Measurements from ENCODE around the gene GOLGA8R. TPM values are rescaled to one million over a fixed set of nuclear protein-coding genes. Genes with fewer than 3 reads are reported as not detected.
"Not testable (repeated sequence)": the region's sequence is repeated elsewhere in the genome, so short reads cannot be mapped to it uniquely, and the experiment has no call there.

Gene GOLGA8R
- polyA plus RNA-seq (ENCODE audit: insufficient read length) = 8.3 TPM

GRCh38 chr15:30414160-30414559 is at the start of gene GOLGA8R:
GOLGA8R (minus strand) TSS chr15:30414260; CDS start chr15:30414162, 98 bp downstream.
- DNase-seq = not testable (repeated sequence)

GRCh38 chr15:30463849-30464248 is 49.8 kb upstream of the GOLGA8R start:
- not testable (repeated sequence) for DNase-seq

DNA sequence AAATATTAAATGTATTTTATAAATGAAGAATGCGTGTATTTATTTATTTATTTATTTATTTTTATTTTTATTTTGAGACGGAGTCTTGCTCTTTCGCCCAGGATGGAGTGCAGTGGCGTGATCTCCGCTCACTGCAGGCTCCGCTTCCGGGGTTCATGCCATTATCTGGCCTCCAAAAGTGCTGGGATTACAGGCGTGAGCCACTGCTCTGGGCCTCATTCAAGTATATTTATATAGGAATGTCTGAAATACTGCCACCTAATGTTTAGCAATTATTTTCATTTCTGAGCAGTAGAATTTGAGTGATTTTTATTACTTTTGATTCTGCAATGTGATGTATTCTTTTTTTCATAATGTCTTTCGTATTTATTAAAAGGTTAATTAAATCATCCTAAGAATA is 48.1 kb upstream of the GOLGA8R start:
- DNase-seq = not testable (repeated sequence)

DNA sequence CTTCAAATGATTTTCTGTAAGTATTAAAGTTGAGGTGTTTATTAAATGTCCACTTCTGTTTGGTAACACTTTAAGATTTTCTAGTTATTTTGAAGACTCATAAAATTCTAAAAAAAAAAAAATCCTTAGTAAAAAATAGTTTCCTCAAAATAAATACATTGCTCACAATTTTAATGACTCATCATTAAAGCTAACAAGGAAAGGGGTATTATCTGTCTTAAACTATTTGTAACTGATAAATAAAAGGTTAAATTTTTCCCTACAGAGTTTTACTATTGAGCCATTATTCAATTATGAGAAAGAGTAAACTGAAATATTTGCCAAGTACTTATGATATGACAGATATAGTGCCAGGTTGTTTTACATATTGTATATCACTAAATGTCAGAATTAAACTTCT is 38.6 kb upstream of the GOLGA8R start:
- not testable (repeated sequence) for DNase-seq

DNA sequence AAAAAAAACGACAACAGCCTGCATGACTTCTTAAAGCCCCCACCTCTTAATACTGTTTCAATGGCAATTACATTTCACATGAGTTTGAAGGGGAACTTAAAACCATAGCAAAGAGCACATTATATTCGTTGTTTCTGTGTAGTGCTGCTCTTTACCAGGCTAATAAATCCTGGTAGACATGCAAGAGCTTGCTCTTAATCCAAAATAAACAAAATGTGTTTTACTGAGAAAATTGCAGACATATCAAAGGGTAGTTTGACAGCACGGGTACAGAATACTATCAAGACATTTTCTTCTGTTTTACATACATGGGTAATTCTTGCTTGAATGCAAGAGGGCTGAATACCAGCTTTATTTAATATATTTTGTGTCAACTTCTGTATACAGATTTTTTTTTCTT is 24.3 kb upstream of the GOLGA8R start:
- DNase-seq = not testable (repeated sequence)

GRCh38 chr15:30435878-30436277 is 21.8 kb upstream of the GOLGA8R start:
- DNase-seq = not testable (repeated sequence)

- not testable (repeated sequence) for DNase-seq
Observed at GRCh38 chr15:30420723-30421122, 6.7 kb upstream of the GOLGA8R start.

DNA sequence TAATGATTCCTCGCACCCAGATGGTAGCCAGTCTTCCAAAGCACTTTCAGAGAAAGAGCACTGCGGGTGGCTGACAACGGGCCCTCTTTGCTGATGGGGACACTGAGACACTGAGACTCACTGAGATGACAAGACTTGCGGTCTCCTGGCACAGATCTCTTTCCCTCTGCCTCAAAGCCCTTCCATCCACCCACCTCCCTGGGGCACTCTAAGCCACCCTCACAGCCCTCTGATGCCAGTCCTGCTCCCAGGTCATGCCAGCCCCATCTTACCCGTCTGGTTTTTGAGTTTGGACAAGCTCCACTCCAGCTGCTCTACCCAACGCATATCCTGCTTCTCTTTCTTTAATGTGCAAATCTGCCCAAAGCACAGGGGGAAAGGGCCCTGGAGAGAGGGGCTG is 6.4 kb downstream of the GOLGA8R start:
- DNase-seq = not testable (repeated sequence)

DNA sequence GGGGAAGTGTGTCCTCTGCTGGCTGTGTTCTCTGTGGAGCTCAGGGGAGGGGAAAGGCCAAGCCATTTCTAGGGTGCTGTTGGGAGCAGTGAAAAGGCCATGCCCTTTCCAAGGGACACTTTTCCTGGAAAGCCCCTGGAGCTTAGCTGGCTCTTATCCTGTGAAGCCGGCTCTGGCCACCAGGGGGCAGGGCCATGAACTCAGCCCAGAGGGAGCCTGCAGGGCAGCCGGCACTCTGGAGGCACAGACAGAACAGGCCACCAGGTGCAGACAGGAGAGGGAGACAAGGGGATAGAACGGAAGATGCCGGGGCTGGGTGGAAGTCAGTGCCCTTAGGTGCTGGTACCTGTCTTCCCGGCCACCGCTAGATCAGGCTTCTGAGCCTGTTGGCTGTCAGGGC is 15.1 kb downstream of the GOLGA8R start:
- DNase-seq = not testable (repeated sequence)

DNA sequence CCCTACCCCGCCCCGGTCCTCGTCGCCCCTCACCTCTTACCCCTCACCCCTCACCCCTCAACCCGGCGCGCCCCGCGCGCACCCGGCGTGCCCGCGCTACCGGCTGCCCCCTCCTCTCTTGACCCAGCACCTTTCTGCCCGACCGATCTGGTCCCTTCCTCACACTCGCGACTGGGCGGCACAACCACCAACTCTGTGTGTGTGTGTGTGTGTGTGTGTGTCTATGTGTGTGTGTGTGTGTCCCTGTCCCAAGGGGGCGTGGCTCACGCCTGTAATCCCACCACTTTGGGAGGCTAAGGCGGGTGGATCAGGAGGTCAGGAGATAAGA is 20.4 kb downstream of the GOLGA8R start:
- DNase-seq = not testable (repeated sequence)

GRCh38 chr15:30392766-30393663 is 21.0 kb downstream of the GOLGA8R start, which contains the start of gene CHRFAM7A:
CHRFAM7A (minus strand) TSS chr15:30393540; CDS start chr15:30383351, 10,189 bp downstream.
- DNase-seq = not testable (repeated sequence)

DNA sequence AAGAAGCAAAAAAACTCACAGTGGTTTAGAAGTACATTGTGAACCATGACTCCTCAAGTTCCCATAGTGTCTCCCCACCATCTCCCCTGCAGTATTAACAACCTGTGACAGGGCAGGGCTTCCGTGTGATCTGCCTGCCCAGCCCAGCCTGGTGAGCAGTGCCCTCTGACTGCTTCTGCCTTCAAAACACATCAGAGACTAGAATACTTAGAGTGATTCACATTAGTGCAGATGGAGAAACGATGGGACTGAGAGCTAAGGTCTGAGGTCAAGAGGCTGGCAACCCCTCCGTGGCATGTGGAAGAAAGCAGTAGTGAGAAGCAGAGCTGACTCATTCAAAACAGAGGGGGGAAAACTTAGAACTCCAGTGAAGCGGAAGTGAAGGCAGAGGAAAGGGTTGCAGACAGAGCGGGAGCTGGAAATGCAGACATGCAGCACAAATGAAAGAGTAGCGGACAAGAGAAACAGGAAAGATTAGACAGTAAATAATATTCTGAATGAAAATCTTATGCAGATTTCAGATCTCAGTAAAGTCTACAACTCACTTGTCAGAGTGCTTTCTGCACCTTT is 27.7 kb downstream of the GOLGA8R start:
- not testable (repeated sequence) for DNase-seq

DNA sequence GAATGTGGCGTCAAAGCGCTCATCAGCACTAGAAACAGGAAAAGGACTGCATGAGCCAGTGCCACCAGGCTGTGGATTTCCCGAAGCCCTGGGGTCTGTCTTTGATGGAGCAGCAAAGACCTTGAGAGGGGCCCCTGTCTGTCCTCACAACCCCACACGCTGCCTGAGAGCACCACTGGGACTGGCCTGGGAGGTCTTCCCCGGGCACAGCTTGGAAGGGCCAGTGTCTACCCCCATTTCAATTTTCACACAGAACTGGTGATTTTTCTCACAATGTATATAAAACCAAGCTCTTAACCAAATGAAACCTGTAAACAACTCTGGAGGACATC is 37.0 kb downstream of the GOLGA8R start:
- not testable (repeated sequence) for DNase-seq

DNA sequence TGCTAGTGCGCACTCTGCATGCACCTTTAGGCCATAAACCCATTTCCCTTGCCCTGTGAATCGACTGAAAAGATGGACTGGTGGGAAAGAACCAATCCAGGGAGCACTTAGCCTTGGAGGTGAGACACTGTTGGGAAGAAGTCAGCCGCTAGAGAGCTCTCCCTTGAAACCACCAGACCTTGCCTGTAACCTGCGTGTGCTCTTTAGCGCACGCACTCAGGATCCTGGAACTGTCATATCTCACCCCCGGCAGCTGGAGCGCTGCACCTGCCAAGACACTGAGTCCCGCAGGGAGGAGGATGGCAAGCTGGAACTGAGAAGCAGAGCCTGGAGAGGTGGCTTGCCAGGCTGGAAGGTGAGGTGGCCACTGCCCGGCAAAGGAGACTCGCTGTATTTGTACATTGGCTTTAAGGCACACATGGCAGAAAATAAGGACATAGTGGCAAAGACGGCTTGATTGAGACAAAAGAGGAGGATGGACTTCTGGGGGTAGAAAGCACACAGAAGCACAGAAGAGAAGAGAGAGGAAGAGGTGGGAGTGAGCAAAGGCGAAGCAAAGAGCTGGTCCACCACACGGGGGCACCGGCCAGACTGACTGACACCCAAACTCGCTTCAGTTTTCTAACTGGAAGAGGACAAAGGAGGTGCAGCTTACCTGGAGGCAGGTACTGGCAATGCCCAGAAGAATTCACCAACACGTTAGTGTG is 37.5 kb downstream of the GOLGA8R start:
- DNase-seq = not testable (repeated sequence)

GRCh38 chr15:30375872-30376271 is 38.2 kb downstream of the GOLGA8R start:
- not testable (repeated sequence) for DNase-seq

GRCh38 chr15:30374862-30375261 is 39.2 kb downstream of the GOLGA8R start:
- not testable (repeated sequence) for DNase-seq

DNA sequence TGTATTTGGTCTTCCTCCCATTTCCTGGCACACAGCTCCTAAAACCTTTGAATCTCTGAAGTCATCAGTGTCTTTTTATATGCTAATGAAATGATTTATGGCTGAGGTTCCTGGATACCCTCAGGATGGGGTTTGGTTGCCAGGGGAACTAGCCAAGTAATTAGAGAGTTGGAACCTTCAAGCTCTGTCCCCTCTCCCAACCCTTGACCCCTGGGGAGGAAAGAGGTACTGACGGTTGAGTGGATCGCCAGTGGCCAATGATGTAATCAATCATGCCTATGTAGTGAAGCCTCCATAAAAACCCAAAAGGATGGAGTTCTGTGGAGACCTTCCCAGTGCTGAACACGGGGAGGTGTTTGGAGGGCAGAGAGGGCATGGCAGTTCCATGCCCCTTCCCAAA is 45.8 kb downstream of the GOLGA8R start:
- not testable (repeated sequence) for DNase-seq

GRCh38 chr15:30367246-30367645 is 46.8 kb downstream of the GOLGA8R start:
- DNase-seq = not testable (repeated sequence)

DNA sequence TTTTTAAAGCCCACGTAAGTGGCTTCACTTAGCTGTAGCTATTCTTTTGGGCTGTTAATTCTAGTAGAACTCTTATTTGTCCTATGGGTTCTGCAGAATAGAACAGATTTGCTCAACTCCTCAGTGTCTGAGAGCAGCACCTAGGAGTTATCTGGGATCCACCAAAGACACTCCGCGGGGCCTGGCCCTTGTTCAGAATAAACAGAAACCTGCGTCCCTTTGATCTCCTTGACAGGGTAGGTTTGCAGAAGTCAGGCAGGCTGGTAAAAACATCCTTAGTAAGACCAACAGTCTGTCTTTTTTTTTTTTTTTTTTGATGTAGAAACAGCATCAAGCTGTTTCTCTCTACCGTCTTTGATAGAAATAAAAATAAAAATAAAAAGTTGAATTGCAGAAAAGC is 52.7 kb downstream of the GOLGA8R start:
- DNase-seq = not testable (repeated sequence)

- not testable (repeated sequence) for DNase-seq
Observed at GRCh38 chr15:30360990-30361389, 53.1 kb downstream of the GOLGA8R start.

DNA sequence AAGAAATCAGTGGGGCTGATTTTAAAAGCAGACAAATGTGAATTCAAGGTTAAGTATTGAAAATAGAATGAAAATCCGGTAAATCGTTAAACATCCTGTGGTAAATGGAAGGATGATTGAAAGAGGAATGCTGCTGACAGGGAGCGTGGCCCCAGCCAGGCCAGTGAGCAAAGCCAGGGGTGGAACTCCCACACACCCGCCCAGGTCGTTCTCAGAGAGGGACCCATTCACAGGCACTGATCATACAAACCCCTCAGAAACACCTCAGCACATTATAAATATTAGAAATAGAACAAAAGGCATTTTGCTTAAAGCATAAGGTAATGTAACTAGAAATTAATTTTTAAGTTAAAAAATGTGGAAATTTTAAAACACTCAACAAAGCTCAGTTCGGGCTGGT is 59.0 kb downstream of the GOLGA8R start:
- DNase-seq = not testable (repeated sequence)

Data from hindlimb muscle (tissue), 1 donor.